ENCODE data around the gene C9orf43.
"Not testable (repeated sequence)": the region's sequence is repeated elsewhere in the genome, so short reads cannot be mapped to it uniquely, and the experiment has no call there.

The C9orf43 gene

GRCh38 chr9:113381909-113382411, 28.6 kb upstream of the C9orf43 start:
- DNase-seq: no peak

- no peak for DNase-seq
Observed at GRCh38 chr9:113386571-113387393, 23.8 kb upstream of the C9orf43 start.

GRCh38 chr9:113387560-113388230, 22.9 kb upstream of the C9orf43 start:
- DNase-seq: no peak

- DNase-seq: no peak
Observed at GRCh38 chr9:113388833-113389232, 21.7 kb upstream of the C9orf43 start.

- DNase-seq: no peak
Observed at GRCh38 chr9:113389451-113389850, 21.1 kb upstream of the C9orf43 start.

GRCh38 chr9:113390192-113390960, 20.2 kb upstream of the C9orf43 start:
- DNase-seq: no peak

GRCh38 chr9:113391917-113392316, 18.6 kb upstream of the C9orf43 start:
- no peak for DNase-seq

- DNase-seq: no peak
Observed at GRCh38 chr9:113393281-113393680, 17.3 kb upstream of the C9orf43 start.

- no peak for DNase-seq
Observed at GRCh38 chr9:113395000-113395861, 15.3 kb upstream of the C9orf43 start.

GRCh38 chr9:113397203-113397631, 13.3 kb upstream of the C9orf43 start:
- no peak for DNase-seq

GRCh38 chr9:113398796-113399195, 11.8 kb upstream of the C9orf43 start:
- no peak for DNase-seq

- DNase-seq: no peak
Observed at GRCh38 chr9:113399646-113400200, 10.8 kb upstream of the C9orf43 start.

- DNase-seq: peak; percentile 85
Observed at GRCh38 chr9:113401027-113401792, 9.3 kb upstream of the C9orf43 start, which contains the start of gene ALAD. TSS of gene ALAD (minus strand) at chr9:113401284. CDS start at chr9:113393559, 7,725 bp downstream.

GRCh38 chr9:113403646-113404045, 6.9 kb upstream of the C9orf43 start:
- DNase-seq: no peak

- not testable (repeated sequence) for DNase-seq
Observed at GRCh38 chr9:113406353-113406752, 4.2 kb upstream of the C9orf43 start.

GRCh38 chr9:113406873-113407511, 3.6 kb upstream of the C9orf43 start:
- peak; percentile 64 for DNase-seq

GRCh38 chr9:113409481-113409880, 1.1 kb upstream of the C9orf43 start:
- DNase-seq: no peak

- no peak for DNase-seq
Observed at GRCh38 chr9:113409883-113410206, 702 bp upstream of the C9orf43 start.

- no peak for DNase-seq
Observed at GRCh38 chr9:113416149-113416721, 5.7 kb downstream of the C9orf43 start.

GRCh38 chr9:113417370-113417769, 6.8 kb downstream of the C9orf43 start:
- no peak for DNase-seq
